ENCODE results near the gene DPP3.

Gene DPP3

DNA sequence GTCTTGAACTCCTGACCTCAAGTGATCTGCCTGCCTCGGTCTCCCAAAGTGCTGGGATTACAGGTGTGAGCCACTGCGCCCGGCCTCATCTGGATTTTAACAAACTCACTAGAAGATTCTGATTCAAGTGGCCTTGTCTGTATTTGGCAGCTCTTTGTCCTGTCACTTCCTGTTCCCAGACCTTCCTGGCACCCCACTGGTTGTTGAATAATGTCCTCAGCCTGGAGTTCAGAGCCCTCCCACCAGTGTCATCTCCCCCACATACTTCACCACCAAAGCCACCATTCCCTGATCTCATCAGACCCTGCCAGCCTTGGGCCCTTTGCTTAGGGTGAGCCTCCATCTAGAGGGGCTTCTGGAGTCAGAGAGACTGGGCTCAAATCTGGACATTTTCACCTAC is 10.2 kb upstream of the DPP3 start:
- peaks cover 22 to 55% of the 10 kb centered on the region in 2 donors for H3K36me3 ChIP-seq (replicated peaks in 1 of 2; ENCODE audit: control insufficient read depth in 2 of 2, insufficient read depth in 2 of 2, low read length in 2 of 2)
- no peak overlapping the region for H3K14ac ChIP-seq (ENCODE audit: low read length)
- DNase-seq (ENCODE audit: low spot score), result no peak
- H3K9me3 ChIP-seq (replicated peaks in 1 of 2; ENCODE audit: control insufficient read depth in 2 of 2, insufficient read depth in 1 of 2, low read depth in 1 of 2, low read length in 2 of 2), result no peaks in the 10 kb centered on the region
- no peak overlapping the region for H4K8ac ChIP-seq (ENCODE audit: low read depth, low read length)
- no peak overlapping the region for H3K9ac ChIP-seq (ENCODE audit: low read depth, low read length, poor library complexity)
- H3K4me1 ChIP-seq (ENCODE audit: control insufficient read depth in 2 of 2, insufficient read depth in 1 of 2, low read depth in 1 of 2, low read length in 2 of 2), result peaks cover 12 to 26% of the 10 kb centered on the region in 2 donors
- H3K27me3 ChIP-seq (ENCODE audit: control insufficient read depth in 3 of 3, insufficient read depth in 3 of 3, low read depth in 1 of 3, low read length in 3 of 3), result no peaks in the 10 kb centered on the region
- no peak overlapping the region for H3K27ac ChIP-seq (replicated peaks; ENCODE audit: low read length)
- no peaks in the 10 kb centered on the region for H3K79me1 ChIP-seq (ENCODE audit: low read depth, low read length)
- H3K4ac ChIP-seq (ENCODE audit: low read length), result no peak overlapping the region
- H2AFZ ChIP-seq (ENCODE audit: low read length), result no peak overlapping the region
- H2BK15ac ChIP-seq (ENCODE audit: low read length), result no peak overlapping the region
- no peak overlapping the region for H2AK5ac ChIP-seq (ENCODE audit: low read depth, low read length)
- no peak overlapping the region for H2BK12ac ChIP-seq (ENCODE audit: low read length)
- H4K91ac ChIP-seq (ENCODE audit: low read depth, low read length, poor library complexity), result no peak overlapping the region
- H2BK120ac ChIP-seq (ENCODE audit: low read depth, low read length), result no peak overlapping the region
- H3K23ac ChIP-seq (ENCODE audit: low read depth, low read length, poor library complexity), result no peak overlapping the region
- H2BK5ac ChIP-seq (ENCODE audit: low read length), result no peak overlapping the region
- H3K4me2 ChIP-seq (ENCODE audit: insufficient read depth, low read length, poor library complexity, severe bottlenecking), result no peak overlapping the region
- whole genome bisulfite sequencing, 2 donors (ENCODE audit: extremely low coverage in 2 of 2, insufficient read length in 2 of 2, insufficient replicate concordance in 1 of 2), result no CpG with 5 or more reads among the region's 3 CpGs
- H3K4me3 ChIP-seq (ENCODE audit: low read length in 2 of 2), result no peak overlapping the region
- no peak overlapping the region for H3K18ac ChIP-seq (ENCODE audit: low read length)

- Histone ChIP-seq H3K27ac (replicated peaks; ENCODE audit: low read length) (no peak overlapping the region), H3K36me3 (replicated peaks in 1 of 2; ENCODE audit: control insufficient read depth in 2 of 2, insufficient read depth in 2 of 2, low read length in 2 of 2) (peaks cover 26 to 64% of the 10 kb centered on the region in 2 donors), H2AK5ac (ENCODE audit: low read depth, low read length) (no peak overlapping the region), H2BK5ac (ENCODE audit: low read length) (no peak overlapping the region), H2AFZ (ENCODE audit: low read length) (no peak overlapping the region), H3K4me3 (ENCODE audit: low read length in 2 of 2) (no peak overlapping the region), H3K79me1 (ENCODE audit: low read depth, low read length) (no peaks in the 10 kb centered on the region), H3K4me2 (ENCODE audit: insufficient read depth, low read length, poor library complexity, severe bottlenecking) (no peak overlapping the region), H3K4me1 (ENCODE audit: control insufficient read depth in 2 of 2, insufficient read depth in 1 of 2, low read depth in 1 of 2, low read length in 2 of 2) (peaks cover 10 to 26% of the 10 kb centered on the region in 2 donors), H2BK15ac (ENCODE audit: low read length) (no peak overlapping the region), H4K91ac (ENCODE audit: low read depth, low read length, poor library complexity) (no peak overlapping the region), H3K9ac (ENCODE audit: low read depth, low read length, poor library complexity) (no peak overlapping the region), H2BK120ac (ENCODE audit: low read depth, low read length) (no peak overlapping the region), H3K4ac (ENCODE audit: low read length) (no peak overlapping the region), H4K8ac (ENCODE audit: low read depth, low read length) (no peak overlapping the region), H2BK12ac (ENCODE audit: low read length) (no peak overlapping the region), H3K23ac (ENCODE audit: low read depth, low read length, poor library complexity) (no peak overlapping the region), H3K27me3 (ENCODE audit: control insufficient read depth in 3 of 3, insufficient read depth in 3 of 3, low read depth in 1 of 3, low read length in 3 of 3) (no peaks in the 10 kb centered on the region), H3K18ac (ENCODE audit: low read length) (no peak overlapping the region), H3K14ac (ENCODE audit: low read length) (no peak overlapping the region), H3K9me3 (replicated peaks in 1 of 2; ENCODE audit: control insufficient read depth in 2 of 2, insufficient read depth in 1 of 2, low read depth in 1 of 2, low read length in 2 of 2) (no peaks in the 10 kb centered on the region)
- DNase-seq (ENCODE audit: low spot score), result no peak
- no CpG with 5 or more reads among the region's 16 CpGs for WGBS, 2 donors (ENCODE audit: extremely low coverage in 2 of 2, insufficient read length in 2 of 2, insufficient replicate concordance in 1 of 2)
These were observed 9.1 kb upstream of the DPP3 start for GRCh38 chr11:66471142-66471541.

DNA sequence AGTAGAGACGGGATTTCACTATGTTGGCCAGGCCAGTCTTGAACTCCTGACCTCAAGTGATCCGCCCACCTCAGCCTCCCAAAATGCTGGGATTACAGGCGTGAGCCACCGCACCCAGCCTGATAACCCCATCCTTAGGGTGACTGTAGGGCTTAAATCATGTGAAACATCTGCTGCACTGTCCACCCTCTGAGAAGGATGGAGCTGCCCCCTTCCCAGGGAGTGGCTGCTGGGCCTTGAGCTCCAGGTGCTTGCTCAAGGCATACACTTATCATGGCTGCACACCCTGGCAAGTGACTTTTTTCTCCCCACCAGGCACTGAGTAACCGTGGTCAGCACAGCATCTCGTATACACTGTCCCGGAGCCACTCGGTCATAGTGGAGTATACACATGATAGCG is 8.2 kb upstream of the DPP3 start:
- Histone ChIP-seq H2BK5ac (ENCODE audit: low read length) (no peak overlapping the region), H3K36me3 (replicated peaks in 1 of 2; ENCODE audit: control insufficient read depth in 2 of 2, insufficient read depth in 2 of 2, low read length in 2 of 2) (peaks cover 26 to 69% of the 10 kb centered on the region in 2 donors), H3K23ac (ENCODE audit: low read depth, low read length, poor library complexity) (no peak overlapping the region), H4K8ac (ENCODE audit: low read depth, low read length) (no peak overlapping the region), H3K79me1 (ENCODE audit: low read depth, low read length) (no peaks in the 10 kb centered on the region), H3K4ac (ENCODE audit: low read length) (no peak overlapping the region), H3K4me3 (ENCODE audit: low read length in 2 of 2) (peak overlapping the region in 1 of 2 donors; percentile 10), H2BK12ac (ENCODE audit: low read length) (no peak overlapping the region), H3K27me3 (ENCODE audit: control insufficient read depth in 3 of 3, insufficient read depth in 3 of 3, low read depth in 1 of 3, low read length in 3 of 3) (no peaks in the 10 kb centered on the region), H3K9ac (ENCODE audit: low read depth, low read length, poor library complexity) (no peak overlapping the region), H2AFZ (ENCODE audit: low read length) (no peak overlapping the region), H2BK15ac (ENCODE audit: low read length) (no peak overlapping the region), H3K14ac (ENCODE audit: low read length) (no peak overlapping the region), H3K9me3 (replicated peaks in 1 of 2; ENCODE audit: control insufficient read depth in 2 of 2, insufficient read depth in 1 of 2, low read depth in 1 of 2, low read length in 2 of 2) (no peaks in the 10 kb centered on the region), H3K4me1 (ENCODE audit: control insufficient read depth in 2 of 2, insufficient read depth in 1 of 2, low read depth in 1 of 2, low read length in 2 of 2) (peaks cover 16 to 26% of the 10 kb centered on the region in 2 donors), H4K91ac (ENCODE audit: low read depth, low read length, poor library complexity) (no peak overlapping the region), H3K4me2 (ENCODE audit: insufficient read depth, low read length, poor library complexity, severe bottlenecking) (no peak overlapping the region), H2BK120ac (ENCODE audit: low read depth, low read length) (no peak overlapping the region), H3K27ac (replicated peaks; ENCODE audit: low read length) (no peak overlapping the region), H2AK5ac (ENCODE audit: low read depth, low read length) (no peak overlapping the region), H3K18ac (ENCODE audit: low read length) (no peak overlapping the region)
- no peak for DNase-seq (ENCODE audit: low spot score)
- no CpG with 5 or more reads among the region's 9 CpGs for WGBS, 2 donors (ENCODE audit: extremely low coverage in 2 of 2, insufficient read length in 2 of 2, insufficient replicate concordance in 1 of 2)

GRCh38 chr11:66473167-66473566 is 7.1 kb upstream of the DPP3 start:
- Histone ChIP-seq H2AFZ (ENCODE audit: low read length) (no peak overlapping the region), H3K23ac (ENCODE audit: low read depth, low read length, poor library complexity) (no peak overlapping the region), H4K91ac (ENCODE audit: low read depth, low read length, poor library complexity) (no peak overlapping the region), H3K4me2 (ENCODE audit: insufficient read depth, low read length, poor library complexity, severe bottlenecking) (no peak overlapping the region), H3K4ac (ENCODE audit: low read length) (no peak overlapping the region), H2BK12ac (ENCODE audit: low read length) (no peak overlapping the region), H3K4me3 (ENCODE audit: low read length in 2 of 2) (no peak overlapping the region), H3K14ac (ENCODE audit: low read length) (no peak overlapping the region), H3K9me3 (replicated peaks in 1 of 2; ENCODE audit: control insufficient read depth in 2 of 2, insufficient read depth in 1 of 2, low read depth in 1 of 2, low read length in 2 of 2) (no peaks in the 10 kb centered on the region), H3K79me1 (ENCODE audit: low read depth, low read length) (no peaks in the 10 kb centered on the region), H3K27me3 (ENCODE audit: control insufficient read depth in 3 of 3, insufficient read depth in 3 of 3, low read depth in 1 of 3, low read length in 3 of 3) (no peaks in the 10 kb centered on the region), H4K8ac (ENCODE audit: low read depth, low read length) (no peak overlapping the region), H3K4me1 (ENCODE audit: control insufficient read depth in 2 of 2, insufficient read depth in 1 of 2, low read depth in 1 of 2, low read length in 2 of 2) (peaks cover 12 to 16% of the 10 kb centered on the region in 2 donors), H2BK5ac (ENCODE audit: low read length) (no peak overlapping the region), H3K27ac (replicated peaks; ENCODE audit: low read length) (no peak overlapping the region), H3K18ac (ENCODE audit: low read length) (no peak overlapping the region), H2BK15ac (ENCODE audit: low read length) (no peak overlapping the region), H3K9ac (ENCODE audit: low read depth, low read length, poor library complexity) (no peak overlapping the region), H2BK120ac (ENCODE audit: low read depth, low read length) (no peak overlapping the region), H2AK5ac (ENCODE audit: low read depth, low read length) (no peak overlapping the region), H3K36me3 (replicated peaks in 1 of 2; ENCODE audit: control insufficient read depth in 2 of 2, insufficient read depth in 2 of 2, low read length in 2 of 2) (peaks cover 26 to 72% of the 10 kb centered on the region in 2 donors)
- no peak for DNase-seq (ENCODE audit: low spot score)
- WGBS, 2 donors (ENCODE audit: extremely low coverage in 2 of 2, insufficient read length in 2 of 2, insufficient replicate concordance in 1 of 2), result no CpG with 5 or more reads among the region's 11 CpGs
